GM21576 (cell line): ENCODE results near the gene OCIAD2.
"Not testable (repeated sequence)": the region's sequence is repeated elsewhere in the genome, so short reads cannot be mapped to it uniquely, and the experiment has no call there.

Source experiments
- ATAC-seq: cut with Tn5 transposase; IDR thresholded peaks from one replicate; pipeline ENCODE4 v1.9.1; 2021; ENCODE audit warnings: mild to moderate bottlenecking, moderate library complexity; ENCODE audit not compliant: unreplicated experiment

The OCIAD2 gene

DNA sequence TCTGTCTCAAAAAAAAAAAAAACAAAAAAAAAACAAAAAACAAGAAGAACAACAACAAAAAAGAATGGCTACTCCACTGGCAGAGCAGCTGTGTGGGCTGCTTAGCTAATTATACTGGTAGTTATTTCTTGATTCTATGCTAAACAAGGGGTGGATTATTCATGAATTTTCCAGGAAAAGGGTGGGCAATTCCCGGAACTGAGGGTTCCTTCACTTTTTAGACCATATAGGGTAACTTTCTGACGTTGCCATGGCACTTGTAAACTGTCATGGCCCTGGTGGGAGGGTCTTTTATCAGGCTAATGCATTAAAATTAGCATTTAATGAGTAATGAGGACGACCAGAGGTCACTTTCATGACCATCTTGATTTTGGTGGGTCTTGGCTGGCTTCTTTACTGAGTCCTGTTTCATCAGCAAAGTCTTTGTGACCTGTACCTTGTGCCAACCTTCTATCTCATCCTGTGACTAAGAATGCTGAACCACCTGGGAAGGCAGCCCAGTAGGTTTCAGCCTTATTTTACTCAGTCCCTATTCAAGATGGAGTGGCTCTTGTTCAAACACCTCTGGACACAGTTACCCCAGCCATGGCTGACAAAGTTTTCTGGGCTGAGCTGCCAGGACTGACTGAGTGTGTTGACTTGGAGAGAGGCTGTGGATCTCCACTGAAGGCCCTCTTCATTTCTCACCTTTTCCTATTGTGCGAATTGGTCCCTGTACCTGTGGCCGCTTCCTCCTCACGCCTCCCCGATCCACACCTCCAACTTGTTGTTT is 1.3 kb upstream of the OCIAD2 start:
- ATAC-seq: no peak

DNA sequence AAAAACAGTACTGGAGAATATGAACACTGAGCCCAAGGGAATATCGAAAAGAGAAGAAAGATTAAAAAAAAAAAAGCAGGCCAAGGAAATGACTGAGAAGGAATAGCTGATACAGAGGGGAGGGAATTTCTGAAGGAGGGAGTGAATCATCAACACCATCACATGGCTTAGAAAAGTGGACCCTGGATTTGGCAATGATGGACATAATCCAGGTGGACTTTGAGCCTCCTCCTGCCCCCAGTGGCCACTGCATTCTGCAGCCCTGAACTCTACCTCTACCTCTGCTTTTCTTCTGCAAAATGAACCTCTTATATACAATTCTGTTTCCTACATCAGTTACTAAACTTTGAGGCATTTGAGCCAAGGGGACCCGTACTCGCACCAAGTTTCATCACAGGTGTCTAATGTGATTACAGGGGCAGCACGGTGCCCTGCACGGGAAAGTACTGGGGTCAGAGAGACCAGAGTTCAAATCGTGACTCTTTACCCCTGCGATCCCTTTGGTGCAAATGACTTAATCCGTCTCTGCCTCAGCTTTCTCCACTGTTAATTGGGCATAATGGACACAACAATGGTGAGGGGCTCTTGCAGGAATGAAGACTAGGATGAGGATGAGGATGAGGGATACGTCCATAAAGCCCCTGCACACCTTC is 1.1 kb downstream of the OCIAD2 start:
- no peak for ATAC-seq

DNA sequence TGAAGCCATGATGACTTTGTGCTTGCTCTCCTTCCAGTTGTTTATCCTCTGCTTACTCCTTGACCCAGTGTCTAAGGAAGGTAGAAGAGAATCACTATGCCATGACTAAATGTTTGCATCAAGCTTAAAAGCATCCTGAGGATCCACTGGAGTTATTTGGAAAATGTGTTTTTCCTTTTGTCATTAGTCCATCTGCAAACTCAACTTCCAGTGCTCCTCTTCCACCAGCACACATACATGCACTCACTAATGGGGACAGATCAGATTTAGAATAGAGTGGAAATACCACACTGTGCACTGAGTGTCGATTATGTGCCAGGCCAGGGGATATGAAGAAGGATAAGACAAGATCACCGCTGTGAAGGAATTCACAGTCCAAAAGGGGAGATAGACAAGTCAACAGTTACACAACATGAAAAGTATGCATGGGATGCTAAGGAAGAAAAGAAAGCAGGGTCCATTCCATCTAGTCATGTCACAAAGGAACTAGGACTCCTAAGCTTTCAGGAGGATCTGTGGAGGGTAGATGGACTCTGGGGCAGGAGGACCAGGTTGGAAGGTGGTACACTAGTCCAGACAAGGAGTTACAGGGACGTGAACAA is 1.9 kb downstream of the OCIAD2 start:
- no peak for ATAC-seq

DNA sequence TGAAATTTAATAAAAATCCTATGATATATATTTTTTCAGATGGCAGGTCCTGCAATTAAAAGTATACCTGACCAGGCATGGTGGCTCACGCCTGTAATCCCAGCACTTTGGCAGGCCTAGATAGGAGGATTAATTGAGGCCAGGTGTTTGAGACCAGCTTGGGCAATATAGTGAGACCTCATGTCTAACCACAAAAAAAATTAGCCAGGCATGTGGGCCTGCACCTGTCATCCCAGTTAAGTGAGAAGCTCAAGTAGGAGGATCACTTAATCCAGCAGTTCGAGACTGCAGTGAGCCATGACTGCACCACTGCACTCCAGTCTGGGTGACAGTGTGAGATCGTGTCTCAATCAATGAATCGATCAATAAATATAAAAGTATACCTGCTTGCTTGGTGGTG is 2.5 kb downstream of the OCIAD2 start:
- no peak for ATAC-seq

DNA sequence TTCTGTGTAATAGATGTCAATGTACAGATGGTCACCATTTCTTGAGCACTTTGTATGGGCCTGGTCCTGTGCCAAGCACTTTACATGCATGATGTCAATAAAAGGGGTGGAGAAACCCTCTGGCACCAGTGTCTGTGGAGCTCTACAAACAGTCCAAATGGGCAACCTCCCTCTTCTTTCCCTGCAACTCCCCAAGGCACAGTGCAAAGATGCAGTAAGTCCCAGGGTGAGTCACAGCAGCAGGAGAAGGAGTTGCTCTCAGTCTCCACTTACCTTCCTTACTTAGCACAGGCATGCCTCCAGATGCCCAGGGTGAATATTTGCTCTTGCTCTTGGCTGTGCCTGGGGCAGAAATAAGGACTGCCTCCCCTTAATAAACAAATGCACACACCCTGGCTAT is 4.3 kb downstream of the OCIAD2 start:
- ATAC-seq: no peak

DNA sequence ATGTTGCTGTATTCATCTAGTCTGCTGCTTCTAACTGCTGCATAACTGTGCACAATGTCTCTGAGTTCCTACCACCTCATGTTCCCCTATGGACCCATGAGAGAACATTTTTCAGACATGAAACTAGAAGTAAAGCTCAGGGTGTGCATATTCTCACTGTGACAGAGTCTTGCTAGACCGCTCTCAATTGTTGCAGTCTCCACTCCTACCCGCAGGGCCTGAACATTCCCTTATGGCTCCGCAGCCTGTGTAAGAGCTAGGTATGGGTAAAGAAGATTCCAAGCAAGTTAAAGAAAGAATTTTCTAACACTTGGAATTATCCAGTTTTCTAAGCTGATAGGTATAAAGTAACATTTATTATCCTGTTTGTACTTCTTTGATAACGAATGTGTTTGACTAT is 5.4 kb downstream of the OCIAD2 start:
- ATAC-seq: no peak

DNA sequence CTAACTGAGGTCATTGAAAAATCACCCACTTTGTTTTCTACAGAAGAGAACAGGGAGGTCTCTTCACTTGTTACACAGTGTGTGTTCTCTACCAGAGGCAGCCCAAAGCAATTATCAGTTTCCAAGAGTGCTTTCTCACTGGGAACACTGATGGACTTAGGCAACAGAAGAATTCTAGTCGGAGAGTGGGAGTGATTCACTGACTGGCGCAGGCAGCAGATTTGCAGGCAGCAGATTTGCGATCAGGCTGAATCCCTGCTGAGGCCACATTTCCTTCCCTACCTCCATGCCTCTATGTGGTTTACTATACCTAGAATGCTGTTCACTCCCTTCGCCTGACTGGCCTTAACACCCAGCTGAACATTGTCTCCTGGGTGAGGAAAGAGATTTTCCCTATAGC is 6.6 kb downstream of the OCIAD2 start:
- no peak for ATAC-seq

DNA sequence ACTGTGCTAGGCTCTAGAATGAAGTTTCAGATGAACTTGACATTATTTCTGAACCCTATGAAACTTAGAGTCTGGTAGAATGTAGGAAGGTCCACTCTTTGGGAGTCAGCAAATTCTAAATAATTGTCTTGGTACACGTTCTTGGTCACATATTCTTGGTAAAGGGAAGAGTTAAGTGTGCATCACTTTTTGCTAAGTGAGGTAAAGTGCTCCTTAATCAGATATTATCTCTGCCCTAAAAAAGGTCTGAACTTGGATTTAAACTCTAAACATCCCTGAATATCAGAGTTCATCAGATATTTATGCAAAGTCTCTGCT is 7.2 kb downstream of the OCIAD2 start:
- no peak for ATAC-seq

DNA sequence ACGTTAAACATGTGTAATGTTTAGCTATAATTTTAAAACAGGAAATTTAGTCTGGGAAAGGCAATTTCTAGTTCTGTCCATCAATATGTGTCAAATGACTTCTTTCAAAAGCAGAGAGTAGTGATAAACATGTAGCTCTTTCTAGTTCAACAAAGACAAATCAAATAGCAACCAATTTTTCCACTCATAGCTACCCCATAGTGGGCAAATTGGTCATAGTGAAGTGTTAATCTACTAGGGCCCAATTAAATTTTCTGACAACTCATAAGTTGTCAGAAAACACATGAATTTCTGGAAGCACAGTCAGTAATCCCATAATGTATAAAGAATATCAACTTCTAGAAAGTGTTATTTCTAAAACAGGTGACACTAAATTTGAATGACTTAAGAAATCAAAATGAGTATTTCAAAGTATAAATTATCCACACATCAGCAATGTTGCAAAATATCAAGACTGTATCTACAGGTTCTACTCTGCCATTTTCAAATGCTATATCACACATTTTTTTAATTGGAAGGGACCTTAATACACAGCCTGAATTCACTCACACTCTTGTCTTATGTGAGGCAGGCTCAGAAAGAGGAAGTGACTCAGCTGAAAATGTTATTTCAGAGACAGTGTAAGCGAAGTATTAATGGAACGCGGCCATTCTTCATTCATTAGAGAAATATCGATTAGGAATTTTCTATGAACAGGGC is 7.7 kb downstream of the OCIAD2 start:
- ATAC-seq: no peak

DNA sequence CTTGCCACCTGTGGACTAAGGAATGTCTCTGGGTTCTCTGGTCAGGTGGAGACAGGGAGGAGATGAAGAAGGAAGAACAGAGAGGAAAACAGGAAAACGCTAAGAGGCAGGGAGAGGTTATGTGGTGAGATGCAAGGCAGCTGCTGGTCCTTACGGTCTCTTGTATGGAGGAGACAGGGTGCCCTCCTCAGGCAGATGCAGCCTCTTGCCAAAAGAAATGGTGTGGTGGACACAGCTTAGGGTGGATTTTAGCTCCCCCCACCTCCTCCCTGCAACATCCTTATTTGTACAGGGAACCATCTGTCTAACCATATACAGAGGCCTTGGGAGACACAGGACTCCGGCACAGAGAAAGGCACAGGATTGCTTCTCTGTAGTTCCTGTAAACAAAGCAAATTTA is 9.7 kb downstream of the OCIAD2 start:
- no peak for ATAC-seq

DNA sequence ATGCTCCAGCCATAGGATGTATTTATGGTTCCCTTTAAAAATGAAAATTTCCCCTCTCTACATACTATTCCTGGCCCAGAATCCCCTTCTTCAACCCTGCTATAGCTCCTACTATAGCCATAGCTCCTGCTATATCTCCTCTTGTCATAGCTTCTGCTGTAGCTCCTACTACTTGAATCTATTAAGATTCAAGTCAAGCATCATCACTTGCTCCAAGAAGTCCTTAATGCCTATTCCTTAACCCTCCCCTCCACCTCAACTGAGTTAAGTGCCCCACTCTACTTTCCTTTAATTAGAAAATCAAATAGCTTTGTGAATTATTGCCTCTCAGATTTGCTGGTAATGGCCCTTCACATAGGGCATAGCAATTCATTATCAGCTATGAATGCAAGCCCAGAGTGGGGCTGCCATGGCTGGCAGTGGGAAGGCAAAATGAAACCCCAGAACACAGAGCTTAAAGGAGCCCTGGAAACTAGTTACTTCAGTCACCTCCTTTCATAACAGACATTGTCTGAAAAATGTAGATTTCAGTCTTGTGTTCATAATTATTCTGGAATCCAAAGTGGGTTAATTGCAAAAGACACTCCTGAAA is 15.4 kb downstream of the OCIAD2 start:
- ATAC-seq: no peak

DNA sequence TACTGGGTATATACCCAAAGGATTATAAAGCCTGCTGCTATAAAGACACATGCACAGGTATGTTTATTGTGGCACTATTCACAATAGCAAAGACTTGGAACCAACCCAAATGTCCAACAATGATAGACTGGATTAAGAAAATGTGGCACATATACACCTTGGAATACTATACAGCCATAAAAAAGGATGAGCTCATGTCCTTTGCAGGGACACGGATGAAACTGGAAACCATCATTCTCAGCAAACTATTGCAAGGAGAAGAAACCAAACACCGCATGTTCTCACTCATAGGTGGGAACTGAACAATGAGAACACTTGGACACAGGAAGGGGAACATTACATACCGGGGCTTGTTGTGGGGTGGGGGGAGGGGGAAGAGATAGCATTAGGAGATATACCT is 16.8 kb downstream of the OCIAD2 start:
- ATAC-seq: not testable (repeated sequence)

DNA sequence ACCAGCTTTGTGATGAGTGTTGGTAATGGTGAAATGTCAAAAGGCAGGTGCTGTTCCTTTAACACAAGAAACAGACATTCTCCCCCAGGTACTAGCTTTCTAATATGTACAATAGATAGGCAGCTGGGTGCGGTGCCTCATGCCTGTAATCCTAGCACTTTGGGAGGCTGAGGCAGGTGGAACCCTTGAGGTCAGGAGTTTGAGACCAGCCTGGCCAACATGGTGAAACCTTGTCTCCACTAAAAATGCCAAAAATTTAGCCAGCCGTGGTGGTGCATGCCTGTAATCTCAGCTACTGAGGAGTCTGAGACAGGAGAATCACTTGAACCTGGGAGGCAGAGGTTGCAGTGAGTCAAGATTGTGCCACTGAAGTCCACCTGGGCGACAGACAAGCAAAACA is 24.9 kb downstream of the OCIAD2 start:
- not testable (repeated sequence) for ATAC-seq

DNA sequence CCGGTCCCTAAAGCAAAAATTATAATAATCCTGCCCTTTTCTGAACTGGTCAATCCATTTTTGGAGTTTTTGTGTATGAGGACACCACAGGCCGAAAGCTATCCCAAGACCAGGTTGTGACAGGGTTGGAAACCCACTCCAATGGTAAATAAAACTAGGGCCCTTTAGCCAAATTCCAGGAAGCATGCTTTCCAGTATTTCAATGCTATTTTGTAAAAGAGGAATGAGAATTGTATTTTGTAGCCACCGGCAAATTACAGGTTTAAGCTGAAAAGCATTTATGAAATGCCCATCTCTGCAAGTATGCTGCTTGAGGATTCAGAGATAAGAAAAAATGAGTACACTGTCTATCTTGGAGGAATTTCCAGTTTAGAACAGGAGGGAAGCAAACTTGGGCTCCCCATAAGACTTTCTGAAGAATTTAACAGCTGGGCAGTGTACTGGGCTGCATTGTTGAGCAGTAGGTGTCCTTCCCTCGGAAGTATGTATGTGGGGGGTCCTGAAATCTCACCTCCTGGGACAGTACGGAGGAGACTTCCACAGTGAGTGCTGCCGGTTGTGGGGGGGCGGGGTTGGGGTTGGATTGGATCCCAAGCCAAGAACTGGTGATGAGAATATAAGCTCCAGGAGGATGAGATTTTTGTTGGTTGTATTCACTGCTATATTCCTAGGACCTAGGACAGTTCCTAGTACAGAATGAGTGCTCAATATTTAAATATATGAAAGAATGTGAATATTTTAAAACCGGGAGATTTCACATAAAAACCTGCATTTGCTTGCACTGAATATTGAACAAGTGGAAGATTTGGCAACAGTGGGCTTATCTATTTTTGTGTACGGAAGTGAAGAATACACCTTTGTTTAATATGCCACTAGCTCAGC is 26.8 kb downstream of the OCIAD2 start:
- no peak for ATAC-seq

DNA sequence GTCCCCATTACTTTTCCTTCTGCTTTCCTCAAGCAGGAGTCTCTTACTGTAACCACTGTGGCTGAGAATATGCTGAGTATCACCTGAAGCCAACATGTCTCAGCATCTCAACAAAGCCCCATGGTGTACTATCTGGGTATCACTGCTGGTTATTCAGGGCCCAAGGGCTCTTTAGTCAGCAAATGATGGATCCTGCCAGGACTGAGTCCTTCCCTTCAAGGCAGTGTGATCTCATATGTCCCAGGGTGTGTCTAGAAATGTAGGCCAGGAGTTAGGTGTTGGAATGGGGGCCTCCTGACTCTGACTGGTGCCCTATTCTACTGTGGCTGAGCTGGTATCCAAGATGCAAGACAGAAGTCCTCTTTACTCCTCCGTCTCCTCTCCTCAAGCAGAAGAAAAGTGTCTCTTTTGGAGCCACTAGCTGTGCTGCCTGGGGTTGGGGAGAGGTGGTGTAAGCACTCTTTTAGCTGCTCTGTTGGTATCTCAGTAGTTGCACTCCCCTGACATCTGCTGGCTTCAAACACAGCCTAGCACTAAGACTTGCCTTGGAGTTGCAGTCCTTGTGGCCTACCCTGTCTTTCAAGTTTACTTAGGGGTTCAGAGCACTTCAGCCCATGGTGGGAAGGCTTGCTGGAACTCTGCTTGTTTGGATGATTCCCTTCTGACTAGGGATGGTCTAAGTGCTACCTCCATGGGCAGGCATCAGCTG is 28.6 kb downstream of the OCIAD2 start:
- no peak for ATAC-seq

DNA sequence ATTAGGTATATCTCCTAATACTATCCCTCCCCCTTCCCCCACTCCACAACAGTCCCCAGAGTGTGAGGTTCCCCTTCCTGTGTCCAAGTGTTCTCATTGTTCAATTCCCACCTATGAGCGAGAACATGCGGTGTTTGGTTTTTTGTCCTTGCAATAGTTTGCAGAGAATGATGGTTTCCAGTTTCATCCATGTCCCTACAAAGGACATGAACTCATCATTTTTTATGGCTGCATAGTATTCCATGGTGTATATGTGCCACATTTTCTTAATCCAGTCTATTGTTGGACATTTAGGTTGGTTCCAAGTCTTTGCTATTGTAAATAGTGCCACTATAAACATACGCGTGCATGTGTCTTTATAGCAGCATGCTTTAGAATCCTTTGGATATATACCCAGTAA is 41.9 kb downstream of the OCIAD2 start:
- ATAC-seq: not testable (repeated sequence)

DNA sequence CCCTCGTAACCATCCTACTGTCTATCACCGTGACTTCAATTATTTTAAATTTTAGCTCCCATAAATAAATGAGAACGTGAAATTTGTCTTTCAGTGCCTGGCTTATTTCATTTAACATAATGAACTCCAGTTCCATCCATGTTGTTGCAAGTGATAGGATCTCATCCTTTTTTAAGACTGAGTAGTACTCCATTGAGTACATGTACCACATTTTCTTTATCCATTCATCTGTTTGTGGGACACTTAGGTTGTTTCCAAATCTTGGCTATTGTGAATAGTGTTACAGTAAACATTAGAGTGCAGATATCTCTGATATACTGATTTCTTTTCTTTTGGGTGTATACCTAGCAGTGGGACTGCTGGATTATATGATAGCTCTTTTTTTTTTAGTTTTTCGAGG is 42.8 kb downstream of the OCIAD2 start:
- ATAC-seq: no peak

DNA sequence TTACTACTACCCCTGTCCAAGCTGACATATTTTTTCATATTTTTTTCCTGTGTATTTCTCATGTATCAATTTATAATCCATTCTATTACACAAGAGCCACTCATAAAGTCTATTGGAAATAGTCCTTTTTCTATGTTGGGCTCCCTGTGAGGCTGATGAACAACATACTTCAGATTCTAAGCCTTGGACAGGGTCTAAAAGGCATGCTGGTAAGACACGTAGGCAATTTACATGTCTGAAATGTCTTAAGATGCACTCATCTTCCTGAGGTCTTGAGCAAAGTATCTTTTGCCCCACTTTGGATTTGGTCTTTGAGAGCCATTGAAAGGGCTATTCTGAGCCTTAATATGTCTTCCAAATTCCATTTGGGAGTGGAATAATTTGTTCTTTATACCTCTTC is 43.9 kb downstream of the OCIAD2 start:
- ATAC-seq: no peak

DNA sequence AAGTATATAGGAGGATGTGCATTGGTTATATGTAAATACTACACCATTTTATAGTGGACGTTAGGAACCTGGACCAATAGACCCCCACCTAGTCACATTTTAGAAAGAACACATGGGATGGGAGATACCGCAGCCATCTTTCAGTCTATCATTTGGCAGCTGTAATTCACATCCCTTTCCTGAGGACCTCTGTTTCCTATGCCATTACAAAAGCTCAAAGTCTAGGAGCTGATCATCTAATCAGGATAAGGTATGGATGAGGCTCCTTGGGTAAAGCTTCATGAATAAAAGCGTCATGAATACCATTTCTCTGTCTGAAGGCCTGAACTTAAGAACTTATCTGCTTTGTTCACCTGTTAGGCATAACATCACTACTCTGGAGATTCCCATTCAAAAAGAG is 44.5 kb downstream of the OCIAD2 start:
- no peak for ATAC-seq

DNA sequence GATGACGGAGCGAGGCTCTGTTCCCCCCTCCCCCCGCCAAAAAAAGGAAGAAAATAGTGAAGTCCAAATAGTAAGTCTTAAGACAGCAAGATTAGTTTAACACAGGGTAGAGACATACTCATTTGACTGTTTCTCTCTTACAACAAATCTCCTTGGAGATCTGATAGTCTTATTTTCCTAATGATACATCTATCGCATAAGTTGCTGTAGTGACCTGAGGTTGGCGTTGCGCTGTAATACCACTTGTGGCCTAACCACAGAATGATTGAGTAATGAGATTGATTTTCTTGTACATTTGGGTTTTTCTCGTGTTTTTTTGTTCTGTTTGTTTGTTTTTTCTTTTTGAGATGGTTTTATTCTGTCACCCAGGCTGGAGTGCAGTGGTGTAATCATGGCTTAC is 48.4 kb downstream of the OCIAD2 start:
- no peak for ATAC-seq
